Panc1 (cell line): Measurements from ENCODE around the gene IGSF22.

Source experiments
- REST ChIP-seq, 2 experiments: IDR thresholded peaks; 2 replicates each; pipeline ENCODE4 v1.6.1; 2011 to 2012; ENCODE audit warnings: low read depth in 2 of 2, control low read depth in 1 of 2, low read length in 1 of 2, mild to moderate bottlenecking in 1 of 2, moderate library complexity in 1 of 2; ENCODE audit not compliant: insufficient read depth in 1 of 2
- TF ChIP-seq, protein P1 (sequence below): fragments of 450-650 bp; IDR thresholded peaks from 2 replicates; pipeline ENCODE4 v1.5.1; 2017; ENCODE audit warnings: mild to moderate bottlenecking

DNA sequence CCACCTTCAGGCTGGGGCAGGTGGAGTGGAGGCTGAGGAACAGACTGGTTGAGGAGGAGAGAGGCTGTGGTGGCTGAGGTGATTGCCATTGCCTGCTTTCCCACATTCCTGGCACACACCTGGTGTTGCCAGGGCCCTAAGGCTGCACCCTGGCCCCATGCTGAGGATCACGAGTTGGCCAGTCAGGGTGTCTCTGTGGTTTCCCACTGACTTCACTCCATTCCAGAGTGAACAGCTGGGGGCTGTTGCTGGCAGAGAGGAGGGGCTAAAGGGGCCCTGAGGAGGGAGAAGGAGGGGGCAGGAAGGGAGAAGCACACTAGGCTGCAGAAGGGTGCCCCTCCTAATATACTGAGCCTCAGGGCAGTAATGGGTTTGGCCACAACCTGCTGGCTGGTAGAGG, 25.6 kb downstream of the IGSF22 start:
- no peak for TF ChIP-seq REST (IDR thresholded peaks at IDR 0.05; ENCODE audit: insufficient read depth in 1 of 2, low read depth in 2 of 2, low read length in 1 of 2)
- TF ChIP-seq, protein P1, sequence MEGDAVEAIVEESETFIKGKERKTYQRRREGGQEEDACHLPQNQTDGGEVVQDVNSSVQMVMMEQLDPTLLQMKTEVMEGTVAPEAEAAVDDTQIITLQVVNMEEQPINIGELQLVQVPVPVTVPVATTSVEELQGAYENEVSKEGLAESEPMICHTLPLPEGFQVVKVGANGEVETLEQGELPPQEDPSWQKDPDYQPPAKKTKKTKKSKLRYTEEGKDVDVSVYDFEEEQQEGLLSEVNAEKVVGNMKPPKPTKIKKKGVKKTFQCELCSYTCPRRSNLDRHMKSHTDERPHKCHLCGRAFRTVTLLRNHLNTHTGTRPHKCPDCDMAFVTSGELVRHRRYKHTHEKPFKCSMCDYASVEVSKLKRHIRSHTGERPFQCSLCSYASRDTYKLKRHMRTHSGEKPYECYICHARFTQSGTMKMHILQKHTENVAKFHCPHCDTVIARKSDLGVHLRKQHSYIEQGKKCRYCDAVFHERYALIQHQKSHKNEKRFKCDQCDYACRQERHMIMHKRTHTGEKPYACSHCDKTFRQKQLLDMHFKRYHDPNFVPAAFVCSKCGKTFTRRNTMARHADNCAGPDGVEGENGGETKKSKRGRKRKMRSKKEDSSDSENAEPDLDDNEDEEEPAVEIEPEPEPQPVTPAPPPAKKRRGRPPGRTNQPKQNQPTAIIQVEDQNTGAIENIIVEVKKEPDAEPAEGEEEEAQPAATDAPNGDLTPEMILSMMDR, result no peak
